HG02610 (cell line): ENCODE measurements around the gene RAPGEF4.

Experiments
- ATAC-seq: cut with Tn5 transposase; IDR thresholded peaks from one replicate; pipeline ENCODE4 v1.9.1; 2021; ENCODE audit warnings: mild to moderate bottlenecking, moderate library complexity; ENCODE audit not compliant: unreplicated experiment

The RAPGEF4 gene

GRCh38 chr2:172735582-172736423, at the start of gene RAPGEF4:
TSS of gene RAPGEF4 (plus strand) at chr2:172735845. CDS start at chr2:172735984, 139 bp downstream.
- ATAC-seq = no peak

- no peak for ATAC-seq
These were observed 42.6 kb upstream of the RAPGEF4 start for GRCh38 chr2:172693037-172693436.

DNA sequence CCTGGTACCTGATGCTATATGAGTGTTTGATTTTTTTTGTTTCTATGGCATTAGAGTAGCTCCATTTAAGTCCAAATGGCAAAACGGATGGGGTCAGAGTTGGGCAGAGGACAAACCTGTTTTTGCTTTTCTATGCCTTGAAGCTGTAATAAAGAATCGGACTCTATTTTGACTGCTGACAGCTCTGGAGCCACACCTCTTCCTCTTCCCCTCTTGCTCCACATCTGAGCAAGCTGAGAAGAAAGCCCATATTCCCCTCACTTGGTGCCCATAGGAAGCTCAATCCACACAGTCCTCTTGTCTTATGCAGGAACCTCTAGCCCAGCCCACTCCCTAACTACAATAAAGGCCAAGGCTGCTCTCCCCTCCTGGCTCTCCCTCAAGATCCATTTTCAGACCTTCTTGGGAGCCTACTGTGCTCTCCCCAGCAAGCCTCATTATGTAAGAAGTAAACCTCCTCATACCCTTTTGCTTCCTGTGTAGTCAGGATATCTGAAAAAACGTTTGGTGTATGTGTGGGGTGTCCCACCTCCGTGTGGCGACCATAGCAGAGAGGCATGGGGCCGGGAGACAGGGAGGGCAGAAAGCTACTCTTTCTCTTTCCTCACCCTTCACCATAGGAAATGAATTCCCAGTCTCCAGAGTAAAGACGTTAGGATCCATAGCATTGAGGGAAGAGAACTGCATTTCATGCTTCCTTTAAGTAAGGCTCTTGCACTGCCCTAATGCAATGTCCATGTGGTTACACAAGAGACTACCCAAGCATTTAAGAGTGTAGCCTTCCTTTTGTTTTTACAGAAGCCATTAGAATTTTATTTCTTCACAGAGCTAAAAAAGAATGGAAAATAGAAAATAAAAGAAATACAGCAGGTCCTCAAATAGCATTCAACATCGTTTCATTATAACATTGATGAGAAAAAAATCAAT, 41.9 kb upstream of the RAPGEF4 start:
- no peak for ATAC-seq

DNA sequence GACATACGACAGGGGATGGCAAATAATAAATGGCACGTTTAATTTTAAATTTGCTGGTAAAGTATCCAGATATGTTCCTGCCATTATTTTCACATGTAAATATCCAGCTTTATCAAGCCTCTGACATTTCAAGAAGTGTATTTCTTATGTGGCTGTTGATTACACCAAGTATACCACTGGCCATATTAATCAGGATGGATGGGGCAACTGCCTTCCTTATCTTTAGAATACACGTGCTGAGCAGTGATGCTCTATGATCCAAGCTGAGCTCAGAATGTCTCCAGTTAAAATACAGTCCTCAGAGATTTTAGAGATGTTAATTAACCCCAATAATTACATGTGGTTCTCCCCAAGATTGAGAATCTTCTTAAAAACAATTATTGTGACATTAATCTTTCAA, 38.3 kb upstream of the RAPGEF4 start:
- ATAC-seq = no peak

GRCh38 chr2:172698041-172698863, 37.4 kb upstream of the RAPGEF4 start:
- ATAC-seq = peak; percentile 93

DNA sequence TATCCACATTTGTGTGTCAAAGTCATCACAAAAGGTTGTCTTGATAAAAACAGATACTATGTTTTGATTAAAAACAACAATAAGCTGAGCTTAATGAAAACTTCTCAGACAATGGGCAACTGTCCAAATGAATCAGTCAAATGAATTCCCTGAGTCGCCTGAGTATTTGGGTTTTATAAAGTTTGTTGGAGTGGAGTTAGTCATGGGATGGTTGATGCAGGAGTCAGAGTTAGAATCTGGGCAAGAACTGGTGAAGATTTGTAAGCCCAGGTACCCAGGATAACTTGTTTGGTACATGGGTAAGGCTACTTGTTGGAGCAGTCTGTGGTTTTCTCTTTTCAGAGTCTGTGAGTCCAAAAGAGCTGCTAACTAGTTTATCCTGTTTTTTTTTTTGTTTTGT, 34.4 kb upstream of the RAPGEF4 start:
- ATAC-seq = no peak

DNA sequence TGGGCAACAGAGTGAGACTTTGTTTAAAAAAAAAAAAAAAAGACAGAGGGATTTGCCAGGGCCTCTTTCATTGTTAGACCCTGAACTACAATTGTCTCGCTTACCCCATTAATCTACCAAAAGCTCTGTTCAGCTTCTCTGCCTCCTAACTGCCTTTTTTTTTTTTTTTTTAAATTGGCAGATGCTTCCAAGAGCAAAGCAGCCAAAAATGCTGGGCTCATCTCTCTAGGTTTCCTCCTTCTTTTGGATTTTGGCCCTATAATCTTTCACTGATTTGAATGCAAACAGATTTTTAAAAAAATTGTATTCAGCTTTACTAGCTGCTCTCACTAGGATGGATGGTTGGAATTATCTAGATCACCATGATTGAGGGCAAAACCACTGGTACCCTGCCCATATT, 33.2 kb upstream of the RAPGEF4 start:
- no peak for ATAC-seq

DNA sequence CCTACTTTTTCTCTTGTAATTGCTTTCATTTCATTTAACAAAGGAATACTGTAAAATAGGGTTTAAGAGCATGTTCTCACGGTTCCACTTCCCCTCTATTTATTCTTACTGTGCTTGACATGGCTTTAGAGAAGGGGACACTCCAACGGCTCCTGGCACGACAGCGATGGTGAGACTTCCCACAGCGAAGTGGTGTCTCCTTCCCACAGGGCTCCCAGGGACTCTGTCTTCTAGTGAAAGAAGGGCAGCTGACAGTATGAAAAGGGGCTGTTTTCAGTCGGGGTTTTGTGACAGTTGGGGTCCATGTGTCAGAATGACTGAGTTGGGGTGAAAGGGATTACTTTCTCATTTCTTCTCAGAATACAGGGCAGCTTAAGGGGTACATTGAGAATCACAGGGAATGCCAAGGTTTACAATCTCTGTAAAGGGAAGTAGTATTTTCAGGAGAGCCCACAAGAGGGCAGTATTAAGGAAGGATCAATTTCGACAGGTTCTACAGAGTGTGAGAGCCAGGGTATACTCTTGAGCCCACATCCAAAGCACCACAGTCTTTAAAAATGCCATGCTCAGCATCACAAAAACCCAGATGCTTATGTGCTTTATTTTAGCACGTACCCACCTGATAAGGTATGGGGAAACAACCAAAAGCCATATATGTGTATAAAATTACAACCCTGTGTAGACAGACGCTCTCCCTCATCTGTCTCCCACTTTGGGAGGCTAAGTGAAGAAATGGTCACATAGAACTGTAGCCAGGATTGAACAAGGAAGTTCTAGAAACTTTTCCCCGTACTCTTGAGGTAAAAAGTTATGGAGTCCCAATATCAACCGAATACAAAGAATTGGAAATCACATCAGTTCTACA, 31.3 kb upstream of the RAPGEF4 start:
- peak; percentile 43 for ATAC-seq

DNA sequence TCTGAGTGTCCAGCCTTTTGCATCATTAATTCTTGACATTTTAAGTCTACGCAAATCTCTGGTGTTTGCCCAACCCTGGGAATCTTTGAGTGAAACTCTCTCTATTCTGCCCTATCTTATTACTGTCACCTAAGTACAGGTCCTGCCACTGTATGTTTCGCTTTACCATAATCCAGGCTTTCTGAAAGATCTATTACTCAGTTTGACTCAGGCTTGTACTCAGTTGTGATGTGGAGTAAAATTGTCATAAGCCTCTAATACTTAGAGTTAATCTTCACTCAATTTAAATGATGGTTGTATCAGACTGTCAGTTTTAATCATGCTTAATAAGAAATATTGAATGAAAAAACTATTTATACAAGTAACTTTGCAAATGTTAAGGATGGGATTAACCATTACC, 30.3 kb upstream of the RAPGEF4 start:
- no peak for ATAC-seq

DNA sequence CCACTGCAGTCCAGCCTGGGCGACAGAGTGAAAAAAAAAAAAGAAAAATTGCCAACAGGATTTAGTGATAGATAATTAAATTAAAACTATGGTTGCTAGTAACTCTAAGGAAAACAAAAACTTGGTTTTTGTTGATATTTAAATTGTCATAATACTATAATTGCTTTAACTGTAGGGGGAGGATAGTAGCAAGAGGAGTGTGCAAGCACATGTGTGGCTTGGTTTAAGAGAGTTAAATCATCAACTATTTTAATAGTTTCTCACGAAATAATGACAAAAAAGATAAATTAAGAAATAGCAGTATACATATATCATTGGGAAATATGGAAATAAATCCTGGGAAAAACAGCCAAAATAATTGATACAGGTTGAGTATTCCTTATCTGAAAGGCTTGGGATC, 27.4 kb upstream of the RAPGEF4 start:
- ATAC-seq = no peak

DNA sequence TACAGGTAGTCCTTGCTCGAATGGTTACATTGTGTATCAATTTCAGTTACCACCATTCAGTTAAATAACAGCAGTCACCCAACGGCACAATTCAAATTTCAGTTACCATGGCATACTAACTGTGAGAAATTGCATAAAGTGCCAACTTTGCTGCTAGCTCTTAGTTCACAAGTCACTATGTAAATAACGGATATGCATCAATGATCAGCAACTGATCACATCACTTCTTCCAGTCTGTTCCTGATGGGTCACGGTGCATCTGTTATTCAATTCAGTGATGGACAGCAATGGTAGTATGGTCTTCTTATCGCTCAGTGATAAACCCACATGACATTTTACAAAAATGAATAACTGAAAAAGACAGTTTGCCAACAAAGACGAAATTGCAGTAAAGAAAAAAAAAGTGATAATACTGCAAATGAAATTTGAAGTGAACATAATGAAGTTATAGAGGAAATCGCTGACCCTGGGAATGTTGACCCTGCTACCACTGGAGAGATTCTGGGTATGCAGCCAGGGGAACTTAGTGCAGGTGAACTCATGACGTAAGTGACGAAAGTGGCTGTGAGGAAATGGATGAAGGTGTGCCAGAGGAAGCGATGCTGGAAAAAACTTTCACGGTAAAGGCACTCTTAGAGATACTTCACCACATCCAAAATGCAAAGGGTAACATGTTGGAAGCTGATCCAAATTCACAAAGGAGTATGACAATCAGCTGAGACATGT, 25.9 kb upstream of the RAPGEF4 start:
- no peak for ATAC-seq

- no peak for ATAC-seq
These were observed 25.0 kb upstream of the RAPGEF4 start for GRCh38 chr2:172710584-172711047.

- no peak for ATAC-seq
These were observed 24.5 kb upstream of the RAPGEF4 start for GRCh38 chr2:172711110-172711509.

DNA sequence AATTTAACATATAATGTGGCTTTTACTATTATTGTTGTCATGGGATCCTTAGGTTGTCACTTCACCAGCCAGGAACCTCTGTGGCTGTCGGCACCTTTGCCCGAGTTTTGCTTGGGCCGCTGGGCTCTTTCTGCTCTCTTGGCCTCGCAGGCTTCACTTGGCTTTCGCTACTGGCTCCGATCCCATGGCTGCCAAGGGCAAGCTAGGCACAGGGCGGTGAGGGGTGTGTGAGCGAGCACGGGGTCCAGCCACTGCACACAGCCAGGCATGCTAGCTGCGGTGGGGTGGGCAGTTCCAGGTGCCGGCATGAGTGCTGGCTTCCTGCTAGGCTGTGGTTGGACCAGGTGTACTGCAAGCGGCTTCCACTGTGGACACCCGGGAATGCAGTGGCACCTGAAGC, 23.4 kb upstream of the RAPGEF4 start:
- no peak for ATAC-seq

DNA sequence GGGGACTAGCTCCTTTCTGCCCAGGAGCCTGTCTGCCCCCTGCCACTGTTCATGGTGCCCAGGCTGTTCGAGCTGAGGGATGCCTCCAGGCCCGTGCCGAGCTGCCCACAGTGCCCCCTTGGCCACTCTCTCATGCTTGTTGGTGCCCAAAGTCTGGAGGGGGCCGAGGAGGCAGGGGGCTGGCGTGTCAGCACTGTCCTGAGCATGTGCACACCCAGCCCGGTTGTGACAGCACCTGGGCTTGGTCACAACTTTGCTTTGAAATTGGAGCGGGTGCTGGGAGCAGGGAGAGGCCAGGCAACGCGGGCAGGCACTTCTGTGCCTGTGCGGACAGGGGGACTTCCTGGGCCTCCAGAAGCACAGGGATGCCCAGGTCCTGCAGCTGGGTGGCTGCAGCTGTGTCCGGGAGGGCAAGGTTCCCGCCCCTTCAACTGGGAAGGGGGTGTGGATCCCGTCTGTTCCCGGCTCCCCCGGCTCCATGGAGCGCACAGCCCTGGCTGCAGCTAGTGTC, 22.2 kb upstream of the RAPGEF4 start:
- no peak for ATAC-seq

DNA sequence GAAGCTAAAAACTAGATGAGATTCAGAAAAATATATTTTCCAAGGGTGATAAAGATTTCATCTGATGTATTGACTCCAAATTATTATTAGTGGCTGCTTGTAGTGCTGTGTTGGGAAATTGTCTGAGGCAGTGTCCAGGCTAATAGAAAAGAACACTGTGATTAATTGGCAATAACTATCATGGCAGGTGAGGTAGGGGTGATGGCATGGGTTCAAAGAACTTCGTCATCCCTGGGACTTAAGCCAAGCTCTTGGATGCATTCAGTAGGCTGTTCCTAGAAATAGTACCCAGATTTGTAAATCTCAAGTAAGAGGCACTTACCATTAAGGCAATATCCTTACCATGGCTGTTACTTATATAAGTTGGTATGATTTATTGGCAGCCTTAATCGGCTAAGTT, 13.2 kb upstream of the RAPGEF4 start:
- ATAC-seq = no peak

DNA sequence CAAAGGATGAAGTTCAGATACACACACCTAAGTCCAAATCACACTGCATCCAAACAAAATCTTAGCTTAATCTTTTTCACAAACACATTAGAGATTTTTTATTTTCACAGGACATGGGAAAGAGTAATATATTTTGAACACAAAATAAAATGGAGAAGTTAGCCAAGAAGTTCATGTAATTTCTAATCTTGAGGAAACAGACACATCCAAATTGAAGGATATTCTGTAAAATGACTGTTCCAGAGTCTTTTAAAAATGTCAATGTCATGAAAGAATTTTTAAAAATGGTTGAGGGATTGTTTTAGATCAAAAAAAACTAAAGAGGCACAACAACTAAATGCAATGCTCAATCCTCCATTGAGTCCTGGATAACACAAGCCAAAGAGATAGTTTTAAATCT, 12.4 kb upstream of the RAPGEF4 start:
- ATAC-seq = no peak

DNA sequence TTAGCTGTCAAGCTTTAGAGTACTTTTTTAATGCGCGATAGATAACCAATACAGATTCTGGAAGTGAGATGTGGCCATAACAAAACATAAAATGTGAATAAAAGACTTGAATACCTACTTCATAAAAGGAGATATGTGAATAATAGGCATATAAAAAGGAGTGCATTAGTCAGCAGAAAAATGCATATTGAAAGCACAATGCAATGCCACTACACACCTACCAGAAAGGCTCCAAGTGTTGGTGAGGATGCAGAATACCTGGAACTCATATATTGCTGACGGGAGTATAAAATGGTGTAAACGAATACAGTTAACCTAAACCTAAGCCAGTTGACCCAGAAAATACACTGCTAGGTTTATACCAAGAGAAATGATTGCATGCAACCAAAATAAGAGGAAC, 10.9 kb upstream of the RAPGEF4 start:
- no peak for ATAC-seq

DNA sequence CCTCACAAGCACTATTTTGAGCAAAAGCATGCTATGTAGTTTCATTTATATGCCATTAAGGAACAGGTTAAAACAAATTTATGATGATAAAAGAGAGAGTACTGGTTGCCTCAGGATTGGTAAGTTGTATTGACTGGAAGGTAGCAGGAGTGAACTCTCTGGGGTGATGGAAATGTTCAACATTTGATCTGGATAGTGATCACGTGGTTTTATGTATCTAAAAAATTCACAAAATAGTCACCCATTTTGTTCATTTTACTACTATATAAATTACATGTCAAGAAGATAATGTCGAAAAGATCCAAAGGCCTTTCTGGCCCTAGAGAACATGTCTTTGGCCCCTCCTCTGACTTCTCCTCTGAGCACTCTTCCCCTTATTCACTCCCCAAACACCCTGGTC, 10.4 kb upstream of the RAPGEF4 start:
- ATAC-seq = no peak
